ENCODE data around the gene MAGI1.
A peak's percentile ranks its signal among the peaks of the same experiment; 100 is the strongest.

MAGI1 gene

DNA sequence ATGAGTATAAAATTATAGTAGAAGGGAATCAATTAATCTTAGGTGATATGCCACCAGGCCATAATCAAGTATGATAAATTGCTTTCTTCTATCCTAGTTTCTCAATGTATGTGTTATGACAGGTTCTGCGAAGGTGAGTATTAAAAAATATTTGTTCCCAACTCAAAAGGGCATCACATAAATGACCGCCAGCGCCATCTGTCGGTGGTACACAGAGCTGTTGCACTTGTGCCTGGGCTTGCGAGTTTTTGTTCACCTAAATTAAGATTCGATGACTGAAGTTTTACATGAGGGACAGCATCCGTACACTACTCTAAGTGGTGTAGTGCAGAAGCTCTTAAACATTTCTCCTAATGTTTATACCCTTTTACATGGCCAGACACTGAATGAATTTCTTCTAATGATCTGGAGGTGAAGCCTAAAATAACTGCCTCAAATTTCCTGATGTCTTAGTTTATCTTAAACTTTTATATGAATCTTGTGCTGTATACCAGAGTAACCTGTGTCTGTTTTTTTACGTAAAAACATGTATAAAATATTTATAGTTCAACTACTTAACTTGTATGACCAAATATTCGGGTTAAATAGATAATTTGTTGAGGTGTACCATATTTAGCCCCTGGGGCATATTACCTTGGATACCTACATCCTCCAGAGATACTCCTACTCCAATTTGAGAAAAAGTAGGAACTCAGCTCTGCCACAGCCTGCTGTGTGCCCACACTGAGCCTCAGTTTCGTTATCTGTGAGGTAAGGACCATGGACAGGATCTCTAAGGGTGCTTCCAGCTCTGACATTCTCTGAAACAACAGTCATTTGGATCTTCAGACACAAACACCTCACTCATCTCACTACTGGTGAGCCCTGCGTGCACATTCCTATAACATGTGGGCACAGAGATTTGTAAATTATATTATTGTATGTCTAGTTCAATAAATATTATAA, 365.6 kb downstream of the MAGI1 start:
- TF ChIP-seq, protein P1, sequence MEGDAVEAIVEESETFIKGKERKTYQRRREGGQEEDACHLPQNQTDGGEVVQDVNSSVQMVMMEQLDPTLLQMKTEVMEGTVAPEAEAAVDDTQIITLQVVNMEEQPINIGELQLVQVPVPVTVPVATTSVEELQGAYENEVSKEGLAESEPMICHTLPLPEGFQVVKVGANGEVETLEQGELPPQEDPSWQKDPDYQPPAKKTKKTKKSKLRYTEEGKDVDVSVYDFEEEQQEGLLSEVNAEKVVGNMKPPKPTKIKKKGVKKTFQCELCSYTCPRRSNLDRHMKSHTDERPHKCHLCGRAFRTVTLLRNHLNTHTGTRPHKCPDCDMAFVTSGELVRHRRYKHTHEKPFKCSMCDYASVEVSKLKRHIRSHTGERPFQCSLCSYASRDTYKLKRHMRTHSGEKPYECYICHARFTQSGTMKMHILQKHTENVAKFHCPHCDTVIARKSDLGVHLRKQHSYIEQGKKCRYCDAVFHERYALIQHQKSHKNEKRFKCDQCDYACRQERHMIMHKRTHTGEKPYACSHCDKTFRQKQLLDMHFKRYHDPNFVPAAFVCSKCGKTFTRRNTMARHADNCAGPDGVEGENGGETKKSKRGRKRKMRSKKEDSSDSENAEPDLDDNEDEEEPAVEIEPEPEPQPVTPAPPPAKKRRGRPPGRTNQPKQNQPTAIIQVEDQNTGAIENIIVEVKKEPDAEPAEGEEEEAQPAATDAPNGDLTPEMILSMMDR (IDR thresholded peaks at IDR 0.05; ENCODE audit: low read depth, low read length): peak; percentile 72
- DNase-seq (ENCODE audit: extremely low read depth, low read depth): peak; percentile 10

DNA sequence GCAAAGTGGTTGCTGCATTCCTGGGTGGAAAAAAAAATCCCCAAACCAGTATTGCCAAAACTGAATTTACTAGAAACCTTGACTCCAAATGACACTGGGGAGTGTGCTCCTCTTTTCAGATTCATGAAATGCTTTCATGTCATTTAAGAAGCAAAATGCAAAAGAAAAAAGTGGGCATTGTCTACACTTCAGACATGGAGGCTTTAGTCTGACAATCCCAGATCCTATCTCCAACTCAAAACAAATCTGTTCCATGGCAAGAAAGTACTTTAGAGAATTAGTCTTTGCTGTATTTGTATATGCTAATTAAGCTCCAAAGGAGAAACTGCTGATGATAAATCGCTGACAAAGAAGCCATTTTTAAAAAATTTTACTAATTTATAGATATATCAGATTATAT, 366.7 kb downstream of the MAGI1 start:
- TF ChIP-seq, protein P1 (IDR thresholded peaks at IDR 0.05; ENCODE audit: low read depth, low read length): no peak
- DNase-seq (ENCODE audit: extremely low read depth, low read depth): no peak

DNA sequence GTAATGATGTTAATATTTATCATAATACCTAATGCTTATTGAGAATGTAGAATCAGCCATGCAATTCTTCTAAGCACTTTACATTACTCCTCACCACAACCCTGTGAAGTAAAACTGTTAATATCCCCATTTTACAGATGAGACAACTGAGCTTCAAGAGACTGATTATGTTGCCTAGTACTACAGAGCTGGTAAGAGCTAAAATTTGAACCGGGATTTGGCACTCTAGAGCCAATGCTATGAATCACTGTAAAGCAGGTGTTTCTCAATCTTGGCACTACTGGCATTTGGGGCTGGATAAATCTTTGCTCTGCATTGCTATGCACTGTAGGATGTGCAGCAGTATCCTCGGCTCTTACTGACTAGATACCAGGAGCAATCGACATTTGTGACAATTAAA, 367.7 kb downstream of the MAGI1 start:
- DNase-seq (ENCODE audit: extremely low read depth, low read depth): no peak
- TF ChIP-seq, protein P1 (IDR thresholded peaks at IDR 0.05; ENCODE audit: low read depth, low read length): no peak

DNA sequence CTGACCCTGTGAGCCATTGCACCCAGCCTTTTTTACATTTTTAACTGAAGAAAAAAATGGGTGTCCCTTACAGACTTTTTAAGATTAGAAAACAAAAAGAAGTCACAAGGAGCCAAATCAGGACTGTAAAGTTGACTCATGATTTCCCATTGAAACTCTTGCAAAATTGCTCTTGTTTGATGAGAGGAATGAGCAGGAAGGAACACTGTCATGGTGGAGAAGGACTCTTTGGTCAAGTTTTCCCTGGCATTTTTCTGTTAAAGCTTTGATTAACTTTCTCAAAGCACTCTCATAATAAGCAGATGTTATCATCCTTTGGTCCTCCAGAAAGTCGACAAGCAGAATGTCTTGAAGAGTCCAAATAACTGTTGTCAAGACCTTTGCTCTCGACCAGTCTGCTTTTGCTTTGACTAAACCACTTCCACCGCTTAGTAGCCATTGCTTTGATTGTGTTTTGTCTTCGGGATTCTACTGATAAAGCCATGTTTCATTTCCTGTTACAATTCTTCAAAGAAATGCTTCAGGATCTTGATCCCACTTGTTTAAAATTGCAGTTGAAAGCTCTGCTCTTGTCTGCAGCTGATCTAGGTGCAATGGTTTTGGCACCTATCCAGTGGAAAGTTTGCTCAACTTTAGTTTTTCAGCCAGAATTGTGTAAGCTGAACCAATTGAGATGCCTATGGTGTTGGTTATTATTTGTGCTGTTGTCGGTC, 369.4 kb downstream of the MAGI1 start:
- peak; percentile 23 for DNase-seq (ENCODE audit: extremely low read depth, low read depth)
- TF ChIP-seq, protein P1 (IDR thresholded peaks at IDR 0.05; ENCODE audit: low read depth, low read length): no peak

DNA sequence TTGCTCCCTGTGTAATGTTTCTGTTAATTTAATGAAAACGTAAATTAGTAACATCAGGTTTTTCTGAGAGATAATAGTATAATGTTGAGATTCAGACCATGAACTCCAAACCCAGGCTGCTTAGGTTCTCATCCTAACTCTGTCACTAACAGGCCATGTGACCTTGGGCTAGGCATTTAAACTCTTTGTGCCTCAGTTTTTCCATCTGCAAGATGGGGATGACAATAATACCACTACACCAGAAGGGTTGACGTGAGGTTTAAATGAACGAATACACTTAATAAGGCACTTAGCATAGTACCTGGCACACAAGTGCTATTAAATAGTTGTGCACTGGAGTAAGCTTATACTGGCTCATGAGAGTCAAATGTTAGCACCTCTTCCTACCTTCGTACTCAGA, 370.8 kb downstream of the MAGI1 start:
- no peak for DNase-seq (ENCODE audit: extremely low read depth, low read depth)
- TF ChIP-seq, protein P1 (IDR thresholded peaks at IDR 0.05; ENCODE audit: low read depth, low read length): no peak

DNA sequence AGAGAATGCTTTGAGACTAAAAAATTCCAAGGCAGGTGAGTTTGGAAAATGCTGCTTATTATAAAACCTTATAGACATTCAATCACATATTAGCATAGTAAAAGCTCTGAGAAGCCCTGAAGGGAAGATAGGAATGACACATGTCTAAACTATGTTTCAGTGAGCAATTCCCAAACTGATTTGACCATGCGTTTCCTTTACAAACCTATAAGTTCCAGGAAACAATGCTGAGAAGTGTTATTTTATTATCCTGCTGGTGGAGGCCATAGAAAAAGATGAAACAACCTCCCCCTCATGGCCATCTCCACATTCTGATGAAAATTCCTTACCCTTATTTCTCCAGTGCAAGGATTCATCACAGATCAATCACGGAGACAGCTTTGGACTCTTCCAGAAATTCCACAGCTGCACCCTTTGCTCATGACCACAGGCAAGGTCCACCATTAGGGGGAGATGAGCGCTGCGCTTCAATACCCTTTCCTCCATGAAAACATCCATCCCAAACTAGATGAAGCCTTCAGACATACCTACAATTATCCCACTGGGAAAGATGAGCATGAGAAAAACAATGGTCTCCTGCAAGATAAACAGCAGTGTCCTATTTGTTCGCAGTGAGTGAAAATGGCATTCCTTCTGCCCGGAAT, 372.1 kb downstream of the MAGI1 start:
- no peak for DNase-seq (ENCODE audit: extremely low read depth, low read depth)
- TF ChIP-seq, protein P1 (IDR thresholded peaks at IDR 0.05; ENCODE audit: low read depth, low read length): no peak
